H1 (cell line): Measurements from ENCODE around the gene IGFALS. TPM values are rescaled to one million over a fixed set of nuclear protein-coding genes. Genes with fewer than 3 reads are reported as not detected.

ENCODE experiments used
- CTCF ChIA-PET: fragments of 300-600 bp; sonication (Branson Sonifier 250); formaldehyde crosslinking; loops from one replicate; lab custom pipeline; 2021; ENCODE audit not compliant: partially characterized antibody; lab: Charles Lee
- POLR2A ChIA-PET: fragments of 300-600 bp; sonication (Branson Sonifier 250); formaldehyde crosslinking; loops from one replicate; lab custom pipeline; 2021; ENCODE audit warnings: inconsistent platforms; ENCODE audit not compliant: partially characterized antibody; lab: Charles Lee
- DNase-seq, 2 experiments: peaks; one replicate each; pipeline versions ENCODE4 v3.0.0 to v3.0.0-alpha.2; 2010 to 2022; ENCODE audit warnings: low spot score in 2 of 2, low read depth in 1 of 2, mixed read lengths in 1 of 2
- FAIRE-seq: peaks from 2 replicates; lab custom pipeline; 2011; peaks lifted over from hg19 to GRCh38; lab: Jason Lieb, UNC
- H2AFZ ChIP-seq: 2 replicates; pipeline ENCODE4 v1.8.1; 2012; ENCODE audit warnings: low read length, inconsistent platforms
- H2AK5ac ChIP-seq: 2 replicates; pipeline ENCODE4 v1.6.1; 2013; ENCODE audit warnings: low read depth, low read length
- H2BK120ac ChIP-seq: replicated peaks from 2 replicates; pipeline ENCODE3; 2013; ENCODE audit warnings: low read depth, low read length, inconsistent platforms
- H2BK12ac ChIP-seq: 2 replicates; pipeline ENCODE4 v1.6.1; 2013; ENCODE audit warnings: low read depth, low read length
- H2BK15ac ChIP-seq: 2 replicates; pipeline ENCODE4 v1.6.1; 2013; ENCODE audit warnings: low read length
- H2BK20ac ChIP-seq: 2 replicates; pipeline ENCODE4 v1.6.1; 2013; ENCODE audit warnings: low read length
- H2BK5ac ChIP-seq: 2 replicates; pipeline ENCODE4 v1.6.1; 2013; ENCODE audit warnings: low read depth, low read length
- H3K14ac ChIP-seq: 2 replicates; pipeline ENCODE4 v1.6.1; 2013; ENCODE audit warnings: inconsistent platforms; ENCODE audit not compliant: insufficient read length
- H3K18ac ChIP-seq: 2 replicates; pipeline ENCODE4 v1.6.1; 2013; ENCODE audit warnings: low read length; ENCODE audit errors: extremely low read depth
- H3K23ac ChIP-seq: 2 replicates; pipeline ENCODE4 v1.6.1; 2013; ENCODE audit warnings: inconsistent platforms; ENCODE audit not compliant: insufficient read length
- H3K23me2 ChIP-seq: 2 replicates; pipeline ENCODE4 v1.6.1; 2013; ENCODE audit warnings: low read depth, low read length
- H3K27ac ChIP-seq: 2 replicates; pipeline ENCODE4 v1.6.1; 2011; ENCODE audit warnings: low read depth, low read length, inconsistent platforms
- H3K27me3 ChIP-seq, 4 experiments: replicated peaks in 1 of 4; 1 replicate in 1 of 4; 2 replicates in 3 of 4; pipeline versions ENCODE4 v1.6.1 to v1.8.1; 2011 to 2013; ENCODE audit warnings: low read length in 3 of 4, mild to moderate bottlenecking in 3 of 4, inconsistent platforms in 2 of 4, mixed read lengths in 2 of 4, moderate library complexity in 1 of 4; ENCODE audit not compliant: control insufficient read depth in 3 of 4, insufficient read depth in 3 of 4; ENCODE audit errors: extremely low read depth in 1 of 4
- H3K36me3 ChIP-seq, 4 experiments: 2 replicates each; pipeline versions ENCODE4 v1.6.1 to v1.8.1; 2011 to 2013; ENCODE audit warnings: mild to moderate bottlenecking in 4 of 4, low read length in 3 of 4, moderate library complexity in 2 of 4, control low read depth in 1 of 4, inconsistent platforms in 1 of 4; ENCODE audit not compliant: insufficient read depth in 4 of 4, control insufficient read depth in 2 of 4
- H3K4ac ChIP-seq: replicated peaks from 2 replicates; pipeline ENCODE3; 2013; ENCODE audit warnings: low read length, low read depth, mixed read lengths, inconsistent platforms; ENCODE audit not compliant: insufficient read length
- H3K4me1 ChIP-seq, 4 experiments: replicated peaks in 1 of 4; 1 replicate in 1 of 4; 2 replicates in 3 of 4; pipeline versions ENCODE4 v1.6.1 to v1.8.1; 2011 to 2013; ENCODE audit warnings: low read length in 3 of 4, inconsistent platforms in 2 of 4, mixed read lengths in 1 of 4; ENCODE audit not compliant: insufficient read depth in 4 of 4, control insufficient read depth in 3 of 4
- H3K4me2 ChIP-seq, 2 experiments: 2 replicates each; pipeline versions ENCODE4 v1.6.1 to v1.8.1; 2011 to 2013; ENCODE audit warnings: low read depth in 2 of 2, low read length in 2 of 2, control low read depth in 1 of 2, inconsistent platforms in 1 of 2, mild to moderate bottlenecking in 1 of 2; ENCODE audit not compliant: insufficient read depth in 1 of 2
- H3K4me3 ChIP-seq, 4 experiments: fragments of 200-600, 300-600 bp in 1 of 4; sonication (generic), shearing (Covaris generic), sonication (Bioruptor Twin) in 1 of 4; 2 replicates each; pipeline versions ENCODE4 v1.5.1 to v1.8.1; 2011 to 2016; ENCODE audit warnings: low read length in 4 of 4, low read depth in 3 of 4, control low read depth in 2 of 4, inconsistent platforms in 2 of 4, mild to moderate bottlenecking in 2 of 4, mixed read lengths in 1 of 4, moderate library complexity in 1 of 4; ENCODE audit not compliant: insufficient read depth in 2 of 4; ENCODE audit errors: extremely low read depth in 1 of 4
- H3K56ac ChIP-seq: replicated peaks from 2 replicates; pipeline ENCODE3; 2013; ENCODE audit warnings: low read depth, mild to moderate bottlenecking, mixed read lengths, low read length, inconsistent platforms; ENCODE audit not compliant: insufficient read length
- H3K79me1 ChIP-seq: 2 replicates; pipeline ENCODE4 v1.6.1; 2013; ENCODE audit warnings: low read depth, low read length, control low read depth
- H3K79me2 ChIP-seq, 2 experiments: 2 replicates each; pipeline versions ENCODE4 v1.6.1 to v1.8.1; 2012 to 2013; ENCODE audit warnings: low read length in 2 of 2, mild to moderate bottlenecking in 2 of 2, inconsistent platforms in 1 of 2; ENCODE audit not compliant: insufficient read depth in 2 of 2, control insufficient read depth in 1 of 2
- H3K9ac ChIP-seq, 4 experiments: replicated peaks in 1 of 4; 1 replicate in 1 of 4; 2 replicates in 3 of 4; pipeline versions ENCODE4 v1.6.1 to v1.8.1; 2011 to 2013; ENCODE audit warnings: low read depth in 3 of 4, low read length in 3 of 4, control low read depth in 2 of 4, mild to moderate bottlenecking in 2 of 4, moderate library complexity in 2 of 4, inconsistent platforms in 1 of 4; ENCODE audit errors: extremely low read depth in 1 of 4
- H3K9me3 ChIP-seq, 2 experiments: 2 replicates each; pipeline versions ENCODE4 v1.6.1 to v1.8.1; 2012 to 2013; ENCODE audit warnings: mild to moderate bottlenecking in 2 of 2, moderate library complexity in 2 of 2, control low read depth in 1 of 2, inconsistent platforms in 1 of 2, low read depth in 1 of 2, low read length in 1 of 2, mixed read lengths in 1 of 2; ENCODE audit not compliant: insufficient read depth in 2 of 2
- H4K20me1 ChIP-seq, 2 experiments: replicated peaks in 1 of 2; 2 replicates each; pipeline versions ENCODE3 to v1.8.1; 2011 to 2013; ENCODE audit warnings: inconsistent platforms in 2 of 2, low read length in 2 of 2, mild to moderate bottlenecking in 1 of 2; ENCODE audit not compliant: insufficient read depth in 2 of 2, control insufficient read depth in 1 of 2
- H4K5ac ChIP-seq: 2 replicates; pipeline ENCODE4 v1.6.1; 2013; ENCODE audit warnings: low read length, low read depth, mixed read lengths, inconsistent platforms; ENCODE audit not compliant: insufficient read length
- H4K8ac ChIP-seq: 2 replicates; pipeline ENCODE4 v1.8.0; 2013; ENCODE audit warnings: mild to moderate bottlenecking, moderate library complexity, low read length, inconsistent platforms; ENCODE audit not compliant: insufficient read depth; ENCODE audit errors: extremely low read depth
- H4K91ac ChIP-seq: replicated peaks from 2 replicates; pipeline ENCODE3; 2013; ENCODE audit warnings: low read length, mixed read lengths, inconsistent platforms; ENCODE audit not compliant: insufficient read length
- NANOG ChIP-seq: IDR thresholded peaks from 2 replicates; pipeline ENCODE4 v1.6.1; 2011; ENCODE audit warnings: low read length, low read depth, mild to moderate bottlenecking, inconsistent platforms; ENCODE audit not compliant: insufficient read depth, poor library complexity, severe bottlenecking
- SIX5 ChIP-seq: IDR thresholded peaks from 2 replicates; pipeline ENCODE4 v1.6.1; 2011; ENCODE audit warnings: mild to moderate bottlenecking, low read depth, low read length
- WGBS, 2 experiments: shearing (Covaris generic) in 1 of 2; methylation state at CpG; one replicate each; pipeline versions ENCODE4 v1.1.6 to v1.1.7; 2013 to 2015; ENCODE audit warnings: low lambda C conversion rate in 2 of 2, mixed read lengths in 2 of 2, inconsistent platforms in 1 of 2, low coverage in 1 of 2, missing lambda C conversion rate in 1 of 2; ENCODE audit not compliant: insufficient replicate concordance in 2 of 2, insufficient coverage in 1 of 2, insufficient read length in 1 of 2; ENCODE audit errors: extremely low coverage in 1 of 2, missing lambda C conversion rate in 1 of 2; 5-methylcytosine and 5-hydroxymethylcytosine counted together
- polyA plus RNA-seq, 7 experiments: library from polyadenylated mRNA; depleted of rRNA in 3 of 7; stranded (reverse) in 5 of 7; unstranded in 2 of 7; fragments of >200 nt in 5 of 7; fragments of 200-250 nt in 2 of 7; gene quantifications; 1 replicate in 5 of 7; 2 replicates in 1 of 7; 4 replicates in 1 of 7; pipeline versions ENCODE4 v1.2.1 to v1.2.3, GENCODE V29; 2011 to 2013; ENCODE audit warnings: missing spikeins in 2 of 7, mixed read lengths in 2 of 7
- total RNA-seq: library from RNA; stranded (reverse); fragmentation: NEBNext Ultra II Directional; extraction: Animal tissue kit (Norgen Biotek cat#: 25700); gene quantifications from 2 replicates; pipeline ENCODE4 v1.2.1, GENCODE V29; 2021
- TF ChIP-seq, protein P1 (sequence below): IDR thresholded peaks from 2 replicates; pipeline ENCODE4 v1.6.1; 2012; ENCODE audit warnings: inconsistent platforms

Gene IGFALS
- total and polyA plus RNA-seq, 2 of the 8 experiments (the other 6 are each of a cell fraction or from before 2014, with no cell fraction given) = not detected

DNA sequence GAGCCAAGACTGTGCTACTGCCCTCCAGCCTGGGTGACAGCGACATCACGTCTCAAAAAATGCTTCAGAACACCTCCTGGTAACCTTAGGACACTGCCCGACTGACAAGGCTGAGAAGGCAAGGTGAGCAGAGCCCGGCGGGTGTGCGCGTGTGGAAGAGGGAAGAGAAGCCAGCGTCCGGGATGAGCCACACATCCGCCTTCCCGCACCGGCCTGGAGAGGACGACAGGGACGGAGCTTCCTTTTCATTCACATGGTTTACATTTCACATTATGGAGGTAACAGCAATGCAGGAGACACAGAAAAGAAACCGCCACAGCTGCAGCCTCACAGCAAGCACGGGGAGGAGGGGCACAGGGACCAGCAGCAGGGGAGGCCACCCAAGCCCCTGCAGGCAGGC, 16.6 kb upstream of the IGFALS start:
- H4K5ac ChIP-seq = no peak overlapping the region
- no peak overlapping the region for H4K8ac ChIP-seq
- H2BK20ac ChIP-seq = no peak overlapping the region
- no peak overlapping the region for H3K9ac ChIP-seq
- no peak overlapping the region for H3K14ac ChIP-seq
- H4K20me1 ChIP-seq = peaks cover 0 to 2% of the 10 kb centered on the region in 2 experiments
- no peak overlapping the region for H2AK5ac ChIP-seq
- H4K91ac ChIP-seq = no peak overlapping the region
- no peaks in the 10 kb centered on the region for H3K27me3 ChIP-seq
- H3K18ac ChIP-seq = no peak overlapping the region
- H3K36me3 ChIP-seq = no peaks in the 10 kb centered on the region; a peak in 1 of 8 replicates
- H2BK120ac ChIP-seq = no peak overlapping the region
- H3K4ac ChIP-seq = no peak overlapping the region
- H3K79me2 ChIP-seq = no peaks in the 10 kb centered on the region
- H3K23me2 ChIP-seq = no peaks in the 10 kb centered on the region
- H3K79me1 ChIP-seq = no peaks in the 10 kb centered on the region
- 89% methylated on average over 16 of the region's 16 CpGs; no CpG with 5 or more reads in 1 of the 2 experiments for WGBS, 2 experiments
- H3K4me2 ChIP-seq = no peak overlapping the region
- H2AFZ ChIP-seq = no peak overlapping the region
- H3K9me3 ChIP-seq = peaks cover 2 to 3% of the 10 kb centered on the region in 2 experiments; a peak in 1 of 4 replicates
- H3K23ac ChIP-seq = no peak overlapping the region
- FAIRE-seq (no peak), DNase-seq (no peak)
- H2BK12ac ChIP-seq = no peak overlapping the region
- POLR2A ChIA-PET = interaction anchor here (1.4 kb wide), 1 partner anchor 151 kb away, joined by 4 read pairs; no protein-coding TSS in a partner anchor
- no peak overlapping the region for H3K4me3 ChIP-seq
- H3K4me1 ChIP-seq = no peaks in the 10 kb centered on the region; a peak in 2 of 7 replicates
- no peak overlapping the region for H2BK15ac ChIP-seq
- CTCF ChIA-PET = interaction anchor here (1.0 to 2.0 kb wide), 7 partner anchors 9 to 77 kb away, joined by 3 to 7 read pairs (median 5); partner anchors contain the start of genes IGFALS, NUBP2 and SPSB3
- H3K27ac ChIP-seq = no peak overlapping the region
- no peak overlapping the region for H2BK5ac ChIP-seq
- H3K56ac ChIP-seq = no peak overlapping the region
- TF ChIP-seq NANOG (no peak), SIX5 (no peak)
- TF ChIP-seq, protein P1, sequence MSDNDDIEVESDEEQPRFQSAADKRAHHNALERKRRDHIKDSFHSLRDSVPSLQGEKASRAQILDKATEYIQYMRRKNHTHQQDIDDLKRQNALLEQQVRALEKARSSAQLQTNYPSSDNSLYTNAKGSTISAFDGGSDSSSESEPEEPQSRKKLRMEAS = no peak
